NK-92 treated with Interleukin-12 subunit alpha and Interleukin-12 subunit beta, amount 100 ng/mL, for 24 hours (cell line): Measurements from ENCODE around the gene EXOC6B.

Experiments
- DNase-seq: peaks from one replicate; lab custom pipeline; 2025; lab: John Stamatoyannopoulos, UW

EXOC6B gene

DNA sequence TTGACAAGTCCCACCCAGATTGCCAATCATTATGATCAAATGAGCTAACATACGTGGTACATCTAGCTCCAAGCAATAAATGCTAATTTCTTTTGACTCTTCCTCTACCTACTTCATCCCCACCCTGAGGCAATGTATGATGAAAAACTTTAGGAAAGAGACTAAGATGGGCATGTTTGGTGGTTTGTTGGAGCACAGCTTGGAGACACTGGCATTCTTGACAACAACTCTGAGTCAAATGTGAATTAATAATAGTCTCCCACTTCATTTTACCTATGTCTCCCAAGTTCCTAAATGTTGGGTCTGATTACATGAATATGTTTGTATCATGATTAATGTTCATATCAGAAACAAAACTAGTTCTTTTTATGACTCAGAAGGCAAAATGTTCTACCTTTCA is 36.6 kb downstream of the EXOC6B start:
- no peak for DNase-seq

GRCh38 chr2:72788756-72789155 is 37.1 kb downstream of the EXOC6B start:
- DNase-seq, result no peak

DNA sequence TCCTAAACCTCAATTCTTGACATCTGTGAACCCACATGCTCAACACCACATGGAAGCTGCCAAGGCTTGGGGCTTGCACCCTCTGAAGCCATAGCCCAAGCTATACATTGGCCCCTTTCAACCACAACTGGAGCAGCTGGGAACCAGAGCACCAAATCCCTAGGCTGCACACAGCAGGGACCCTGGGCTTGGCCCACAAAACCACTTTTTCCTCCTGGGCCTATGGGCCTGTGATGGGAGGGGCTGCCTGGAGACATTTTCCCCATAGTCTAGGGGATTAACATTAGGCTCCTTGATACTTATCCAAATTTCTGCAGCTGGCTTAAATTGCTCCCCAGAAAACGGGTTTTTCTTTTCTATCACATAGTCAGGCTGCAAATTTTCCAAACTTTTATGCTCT is 40.3 kb downstream of the EXOC6B start:
- DNase-seq, result no peak

GRCh38 chr2:72782520-72782919 is 43.3 kb downstream of the EXOC6B start:
- no peak for DNase-seq

DNA sequence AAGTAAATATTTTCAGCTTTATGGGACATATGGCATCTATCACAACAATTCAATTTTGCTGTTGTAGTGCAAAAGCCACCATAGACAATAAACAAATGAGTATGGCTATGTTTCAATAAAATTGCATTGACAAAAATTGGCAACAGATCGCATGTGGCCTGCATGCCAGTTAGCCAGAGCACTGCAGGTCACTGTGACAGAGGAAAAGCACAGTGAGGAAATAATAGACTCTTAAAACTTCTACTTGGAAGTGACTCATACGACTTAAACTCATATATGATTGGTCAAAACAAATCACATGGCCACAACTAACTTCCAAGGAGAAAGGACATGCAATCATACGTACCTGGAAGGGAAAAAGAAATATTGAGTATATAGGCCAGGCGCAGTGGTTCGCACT is 44.4 kb downstream of the EXOC6B start:
- DNase-seq, result no peak

- no peak for DNase-seq
These were observed 45.4 kb downstream of the EXOC6B start for GRCh38 chr2:72780477-72780876.

DNA sequence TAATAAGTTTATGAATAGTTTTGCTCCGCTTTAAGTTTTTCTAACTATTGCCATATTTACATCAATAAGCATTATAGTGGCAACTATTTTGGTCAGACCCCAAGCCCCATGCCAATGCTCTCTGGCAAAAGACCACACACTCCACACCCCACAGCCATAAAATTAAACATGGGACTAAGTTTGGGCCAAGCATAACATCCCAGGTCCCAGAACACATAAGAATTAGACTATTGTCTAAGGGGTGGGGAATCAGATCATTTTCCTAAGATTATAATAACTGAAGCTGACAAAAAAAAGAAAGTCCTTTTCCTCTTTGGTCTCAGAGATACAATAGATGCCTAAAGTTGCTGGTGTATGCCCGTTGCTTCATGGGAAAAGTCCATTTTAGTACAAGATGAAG is 46.3 kb downstream of the EXOC6B start:
- DNase-seq, result no peak

- DNase-seq, result no peak
These were observed 47.4 kb downstream of the EXOC6B start for GRCh38 chr2:72778410-72778809.

- DNase-seq, result no peak
These were observed 54.9 kb downstream of the EXOC6B start for GRCh38 chr2:72770879-72771461.

- DNase-seq, result no peak
These were observed 59.7 kb downstream of the EXOC6B start for GRCh38 chr2:72765997-72766609.

- no peak for DNase-seq
These were observed 63.6 kb downstream of the EXOC6B start for GRCh38 chr2:72762276-72762675.

GRCh38 chr2:72759755-72760154 is 66.1 kb downstream of the EXOC6B start:
- DNase-seq, result no peak

DNA sequence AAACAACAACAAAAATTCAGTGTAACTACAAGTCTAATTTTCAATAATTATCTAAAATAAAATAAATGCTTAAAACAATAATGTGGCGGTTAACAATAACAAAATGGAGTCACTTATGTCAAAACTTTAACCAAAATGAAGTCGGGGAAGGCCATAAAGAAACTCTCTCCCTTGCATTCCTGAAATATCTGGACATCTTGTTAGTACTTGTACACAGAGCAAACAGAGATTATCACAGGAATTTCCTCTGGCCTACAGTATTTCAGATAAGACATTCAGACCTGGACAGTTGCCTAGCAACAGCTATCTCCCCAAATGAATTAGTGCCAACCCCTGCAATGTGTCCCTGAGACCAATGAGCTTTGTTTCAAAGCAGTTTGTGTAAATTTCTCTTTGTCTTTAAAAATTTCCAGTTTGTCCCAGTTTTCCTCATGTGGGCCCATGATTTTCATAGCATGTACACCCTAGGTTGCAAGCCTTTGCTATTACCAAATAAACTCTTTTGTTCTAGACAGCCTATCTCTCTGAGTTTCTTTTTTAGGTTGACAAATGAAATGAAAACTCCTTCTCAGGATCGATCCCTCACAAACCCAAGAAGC is 68.6 kb downstream of the EXOC6B start:
- no peak for DNase-seq

- no peak for DNase-seq
These were observed 70.0 kb downstream of the EXOC6B start for GRCh38 chr2:72755647-72756423.

DNA sequence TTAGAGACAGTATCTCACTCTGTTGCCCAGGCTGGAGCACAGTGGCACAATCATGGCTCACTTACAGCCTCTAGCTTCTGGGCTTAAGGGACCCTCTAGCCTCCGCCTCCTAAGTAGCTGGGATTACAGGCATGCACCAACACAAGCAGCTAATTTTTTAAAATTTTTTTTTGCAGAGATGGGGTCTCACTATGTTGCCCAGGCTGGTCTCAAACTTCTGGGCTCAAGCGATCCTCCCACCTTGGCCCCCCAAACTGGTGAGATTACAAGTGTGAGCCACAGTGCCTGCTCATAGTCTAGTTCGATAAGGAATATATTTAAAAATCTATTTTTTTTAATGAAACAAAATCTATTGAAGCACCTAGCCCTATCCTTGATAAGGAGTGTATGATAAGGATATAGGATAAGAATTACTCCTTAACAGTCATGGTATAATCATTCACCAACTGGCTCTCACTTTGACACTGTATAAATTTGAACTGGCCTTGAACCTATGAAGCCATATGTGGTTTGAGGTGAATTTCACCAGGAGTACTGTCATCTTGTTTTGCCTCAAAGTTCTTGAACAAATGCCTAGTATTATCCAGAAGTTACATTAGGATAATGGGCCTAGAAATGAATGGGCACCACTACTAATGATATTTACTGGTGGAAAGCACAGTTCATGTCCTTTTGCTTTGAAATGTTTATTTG is 71.1 kb downstream of the EXOC6B start:
- no peak for DNase-seq

GRCh38 chr2:72750977-72751639 is 74.7 kb downstream of the EXOC6B start:
- no peak for DNase-seq

DNA sequence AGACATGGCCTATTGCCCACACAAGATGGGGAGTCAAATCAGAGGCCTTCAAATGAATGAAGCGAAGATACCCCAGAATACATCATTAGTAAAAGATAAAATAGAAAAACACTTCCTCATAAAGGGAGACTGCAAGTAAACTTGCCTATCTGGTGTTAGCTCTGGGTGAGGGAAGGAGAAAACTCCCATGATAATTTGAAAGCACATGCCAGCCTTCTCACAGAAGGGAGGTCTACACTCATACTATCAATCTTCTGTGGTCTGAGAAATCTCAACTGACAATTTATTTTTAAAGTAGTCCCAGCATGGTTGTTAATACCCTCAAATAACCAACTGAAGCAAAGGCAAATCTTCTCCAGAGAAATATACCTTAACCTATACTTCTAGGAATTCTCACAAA is 75.4 kb downstream of the EXOC6B start:
- no peak for DNase-seq

- DNase-seq, result no peak
These were observed 78.5 kb downstream of the EXOC6B start for GRCh38 chr2:72747344-72747743.

- DNase-seq, result no peak
These were observed 80.0 kb downstream of the EXOC6B start for GRCh38 chr2:72745679-72746368.

DNA sequence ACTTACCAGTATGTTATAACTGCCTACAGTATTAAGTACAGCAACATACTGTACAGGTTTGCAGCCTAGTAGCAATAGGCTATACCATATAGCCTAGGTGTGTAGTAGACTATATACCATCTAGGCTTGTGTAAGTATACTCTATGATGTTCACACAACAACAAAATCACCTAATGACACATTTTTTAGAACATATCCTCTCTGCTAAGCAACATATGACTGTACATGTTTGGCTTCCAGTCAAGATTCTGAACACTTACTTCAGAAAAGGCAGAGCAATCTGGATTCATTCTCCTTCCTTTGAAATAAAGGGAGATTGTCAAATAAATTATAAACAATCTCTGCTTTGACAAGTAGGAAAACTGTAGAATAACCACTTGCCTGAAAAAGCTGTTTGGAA is 81.8 kb downstream of the EXOC6B start:
- no peak for DNase-seq

DNA sequence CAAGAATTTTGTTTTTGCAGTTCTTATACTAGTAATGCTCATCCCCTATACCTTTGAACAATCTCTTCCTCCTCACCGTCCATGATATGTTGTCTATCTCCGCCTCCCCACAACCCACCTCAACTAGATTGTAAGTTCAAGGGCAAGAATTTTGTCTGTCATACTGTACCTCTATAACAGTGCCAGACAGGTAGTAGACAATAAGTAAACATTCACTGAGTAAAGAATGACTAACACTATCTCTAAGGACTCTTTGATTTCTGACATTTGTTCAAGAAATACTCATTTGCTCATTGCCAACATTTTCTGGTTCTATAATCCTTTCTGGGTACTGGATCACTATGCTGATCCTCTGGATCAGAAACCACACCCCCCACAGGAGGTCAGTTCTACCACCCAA is 82.4 kb downstream of the EXOC6B start:
- DNase-seq, result no peak
